SK-N-SH (cell line): ENCODE data around the gene ESRRA.

Source experiments
- CTCF ChIP-seq: fragments of 200-600 bp; sonication (generic); IDR thresholded peaks from 2 replicates; pipeline ENCODE4 v1.6.1; 2017; ENCODE audit warnings: antibody characterized with exemption, mild to moderate bottlenecking, moderate library complexity
- EZH2phosphoT487 ChIP-seq: fragments of 200-600 bp; sonication (generic); IDR thresholded peaks from 2 replicates; pipeline ENCODE4 v1.6.1; 2017; ENCODE audit warnings: low read depth, mixed run types, mild to moderate bottlenecking, antibody characterized with exemption, moderate library complexity, borderline replicate concordance
- IRF3 ChIP-seq: fragments of 150-350 bp; IDR thresholded peaks from 2 replicates; pipeline ENCODE4 v1.6.1; 2016; ENCODE audit warnings: mild to moderate bottlenecking, low read depth, low read length
- RCOR1 ChIP-seq: fragments of 150-350 bp; IDR thresholded peaks from 2 replicates; pipeline ENCODE4 v1.6.1; 2017; ENCODE audit warnings: antibody characterized with exemption, low read length
- TAF1 ChIP-seq: IDR thresholded peaks from 2 replicates; pipeline ENCODE4 v1.6.1; 2012; ENCODE audit warnings: low read depth, mild to moderate bottlenecking, low read length, moderate library complexity, borderline replicate concordance

- TF ChIP-seq CTCF, result no peak
- TF ChIP-seq EZH2phosphoT487, result no peak
- TF ChIP-seq IRF3, result no peak
- TF ChIP-seq RCOR1, result no peak
- TF ChIP-seq TAF1, result no peak
These were observed 26.6 kb upstream of the ESRRA start for GRCh38 chr11:64278576-64279190.
